SK-N-SH treated with all-trans-retinoic acid at 6 μM for 48 hours (cell line): Measurements from ENCODE around the gene WDR74.

ENCODE experiments used
- ESRRG ChIP-seq: fragments of 250-450 bp; sonication (Bioruptor Pico); IDR thresholded peaks from 2 replicates; pipeline ENCODE4 v1.6.1; 2021; ENCODE audit warnings: mild to moderate bottlenecking
- RARB ChIP-seq: fragments of 250-450 bp; sonication (Bioruptor Pico); IDR thresholded peaks from 2 replicates; pipeline ENCODE4 v1.8.0; 2021; ENCODE audit warnings: mild to moderate bottlenecking, moderate library complexity
- TOX ChIP-seq: fragments of 250-450 bp; sonication (Bioruptor Pico); IDR thresholded peaks from 2 replicates; pipeline ENCODE4 v1.8.0; 2021; ENCODE audit warnings: mild to moderate bottlenecking, moderate library complexity, borderline replicate concordance
- ZC3H10 ChIP-seq: fragments of 250-450 bp; sonication (Bioruptor Pico); IDR thresholded peaks from 2 replicates; pipeline ENCODE4 v1.5.1; 2021; ENCODE audit warnings: mild to moderate bottlenecking, moderate library complexity
- ZFP30 ChIP-seq: fragments of 450-650 bp; formaldehyde crosslinking; IDR thresholded peaks from 2 replicates; pipeline ENCODE4 v1.5.0; 2022; ENCODE audit warnings: mild to moderate bottlenecking, moderate library complexity
- ZNF565 ChIP-seq: fragments of 450-650 bp; formaldehyde crosslinking; conservative IDR thresholded peaks from 2 replicates; pipeline ENCODE4 v1.5.0; 2020; ENCODE audit warnings: low read depth, mild to moderate bottlenecking, moderate library complexity
- ZNF70 ChIP-seq: fragments of 450-650 bp; formaldehyde crosslinking; IDR thresholded peaks from 2 replicates; pipeline ENCODE4 v1.5.0; 2020; ENCODE audit warnings: mild to moderate bottlenecking, moderate library complexity
- TF ChIP-seq, protein P1 (sequence below): fragments of 250-450 bp; sonication (Bioruptor Pico); IDR thresholded peaks from 2 replicates; pipeline ENCODE4 v1.5.0; 2020; ENCODE audit warnings: mild to moderate bottlenecking, moderate library complexity
- TF ChIP-seq, protein P2 (sequence below): fragments of 250-450 bp; sonication (Bioruptor Pico); IDR thresholded peaks from 2 replicates; pipeline ENCODE4 v1.5.1; 2021; ENCODE audit warnings: mild to moderate bottlenecking, moderate library complexity
- TF ChIP-seq, protein P3 (sequence below): fragments of 250-450 bp; sonication (Bioruptor Pico); IDR thresholded peaks from 2 replicates; pipeline ENCODE4 v1.8.0; 2020; ENCODE audit warnings: mild to moderate bottlenecking, moderate library complexity, borderline replicate concordance

DNA sequence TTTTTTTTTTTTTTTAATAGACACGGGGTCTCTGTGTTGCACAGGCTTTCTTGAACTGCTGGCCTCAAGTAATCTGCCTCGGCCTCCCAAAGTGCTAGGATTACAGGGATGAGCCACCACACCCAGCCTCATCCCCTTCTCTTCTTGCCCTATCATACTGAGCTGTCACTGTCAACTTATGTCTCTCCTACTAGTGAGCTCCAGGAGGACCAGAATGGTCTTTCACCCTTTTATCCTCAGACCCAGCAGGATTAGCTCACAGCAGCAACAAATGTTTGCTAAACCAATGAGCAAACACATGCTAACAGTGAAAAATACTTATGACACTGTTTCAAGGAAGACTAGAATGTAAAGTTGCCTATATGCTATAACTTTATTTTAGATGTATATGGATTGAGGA is 27.7 kb downstream of the WDR74 start:
- TF ChIP-seq ZC3H10, result no peak
- no peak for TF ChIP-seq ZNF565 (CRISPR knock-in tag)
- TF ChIP-seq ZFP30 (CRISPR knock-in tag), result no peak
- TF ChIP-seq TOX (CRISPR knock-in tag), result no peak
- TF ChIP-seq, protein P1, sequence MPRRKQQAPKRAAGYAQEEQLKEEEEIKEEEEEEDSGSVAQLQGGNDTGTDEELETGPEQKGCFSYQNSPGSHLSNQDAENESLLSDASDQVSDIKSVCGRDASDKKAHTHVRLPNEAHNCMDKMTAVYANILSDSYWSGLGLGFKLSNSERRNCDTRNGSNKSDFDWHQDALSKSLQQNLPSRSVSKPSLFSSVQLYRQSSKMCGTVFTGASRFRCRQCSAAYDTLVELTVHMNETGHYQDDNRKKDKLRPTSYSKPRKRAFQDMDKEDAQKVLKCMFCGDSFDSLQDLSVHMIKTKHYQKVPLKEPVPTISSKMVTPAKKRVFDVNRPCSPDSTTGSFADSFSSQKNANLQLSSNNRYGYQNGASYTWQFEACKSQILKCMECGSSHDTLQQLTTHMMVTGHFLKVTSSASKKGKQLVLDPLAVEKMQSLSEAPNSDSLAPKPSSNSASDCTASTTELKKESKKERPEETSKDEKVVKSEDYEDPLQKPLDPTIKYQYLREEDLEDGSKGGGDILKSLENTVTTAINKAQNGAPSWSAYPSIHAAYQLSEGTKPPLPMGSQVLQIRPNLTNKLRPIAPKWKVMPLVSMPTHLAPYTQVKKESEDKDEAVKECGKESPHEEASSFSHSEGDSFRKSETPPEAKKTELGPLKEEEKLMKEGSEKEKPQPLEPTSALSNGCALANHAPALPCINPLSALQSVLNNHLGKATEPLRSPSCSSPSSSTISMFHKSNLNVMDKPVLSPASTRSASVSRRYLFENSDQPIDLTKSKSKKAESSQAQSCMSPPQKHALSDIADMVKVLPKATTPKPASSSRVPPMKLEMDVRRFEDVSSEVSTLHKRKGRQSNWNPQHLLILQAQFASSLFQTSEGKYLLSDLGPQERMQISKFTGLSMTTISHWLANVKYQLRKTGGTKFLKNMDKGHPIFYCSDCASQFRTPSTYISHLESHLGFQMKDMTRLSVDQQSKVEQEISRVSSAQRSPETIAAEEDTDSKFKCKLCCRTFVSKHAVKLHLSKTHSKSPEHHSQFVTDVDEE (CRISPR knock-in tag), result no peak
- TF ChIP-seq, protein P2, sequence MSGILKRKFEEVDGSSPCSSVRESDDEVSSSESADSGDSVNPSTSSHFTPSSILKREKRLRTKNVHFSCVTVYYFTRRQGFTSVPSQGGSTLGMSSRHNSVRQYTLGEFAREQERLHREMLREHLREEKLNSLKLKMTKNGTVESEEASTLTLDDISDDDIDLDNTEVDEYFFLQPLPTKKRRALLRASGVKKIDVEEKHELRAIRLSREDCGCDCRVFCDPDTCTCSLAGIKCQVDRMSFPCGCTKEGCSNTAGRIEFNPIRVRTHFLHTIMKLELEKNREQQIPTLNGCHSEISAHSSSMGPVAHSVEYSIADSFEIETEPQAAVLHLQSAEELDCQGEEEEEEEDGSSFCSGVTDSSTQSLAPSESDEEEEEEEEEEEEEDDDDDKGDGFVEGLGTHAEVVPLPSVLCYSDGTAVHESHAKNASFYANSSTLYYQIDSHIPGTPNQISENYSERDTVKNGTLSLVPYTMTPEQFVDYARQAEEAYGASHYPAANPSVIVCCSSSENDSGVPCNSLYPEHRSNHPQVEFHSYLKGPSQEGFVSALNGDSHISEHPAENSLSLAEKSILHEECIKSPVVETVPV (CRISPR knock-in tag), result no peak
- TF ChIP-seq, protein P3, sequence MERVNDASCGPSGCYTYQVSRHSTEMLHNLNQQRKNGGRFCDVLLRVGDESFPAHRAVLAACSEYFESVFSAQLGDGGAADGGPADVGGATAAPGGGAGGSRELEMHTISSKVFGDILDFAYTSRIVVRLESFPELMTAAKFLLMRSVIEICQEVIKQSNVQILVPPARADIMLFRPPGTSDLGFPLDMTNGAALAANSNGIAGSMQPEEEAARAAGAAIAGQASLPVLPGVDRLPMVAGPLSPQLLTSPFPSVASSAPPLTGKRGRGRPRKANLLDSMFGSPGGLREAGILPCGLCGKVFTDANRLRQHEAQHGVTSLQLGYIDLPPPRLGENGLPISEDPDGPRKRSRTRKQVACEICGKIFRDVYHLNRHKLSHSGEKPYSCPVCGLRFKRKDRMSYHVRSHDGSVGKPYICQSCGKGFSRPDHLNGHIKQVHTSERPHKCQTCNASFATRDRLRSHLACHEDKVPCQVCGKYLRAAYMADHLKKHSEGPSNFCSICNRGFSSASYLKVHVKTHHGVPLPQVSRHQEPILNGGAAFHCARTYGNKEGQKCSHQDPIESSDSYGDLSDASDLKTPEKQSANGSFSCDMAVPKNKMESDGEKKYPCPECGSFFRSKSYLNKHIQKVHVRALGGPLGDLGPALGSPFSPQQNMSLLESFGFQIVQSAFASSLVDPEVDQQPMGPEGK, result no peak
- no peak for TF ChIP-seq ZNF70 (CRISPR knock-in tag)
- no peak for TF ChIP-seq ESRRG (CRISPR knock-in tag)
- TF ChIP-seq RARB (CRISPR knock-in tag), result no peak
